ENCODE data around the gene SERGEF.
A peak's percentile ranks its signal among the peaks of the same experiment; 100 is the strongest.

The SERGEF gene

GRCh38 chr11:18012906-18013781 is at the start of gene SERGEF:
SERGEF (minus strand) TSS chr11:18013047; CDS start chr11:18013010, 37 bp downstream.
- Histone ChIP-seq H4K20me1 (peaks cover 25% of the 10 kb centered on the region), H3K9ac (peak within 1 kb of the TSS; percentile 78), H3K27me3 (no peaks in the 10 kb centered on the region), H3K4me2 (peak within 1 kb of the TSS; percentile 89), H3K4me3 (peak within 1 kb of the TSS; percentile 74), H3K36me3 (no peaks in the 10 kb centered on the region; the same call in 1 of the 2 replicates), H3K4me1 (peaks cover 24% of the 10 kb centered on the region), H3K27ac (peak within 1 kb of the TSS; percentile 78), H3K9me3 (no peaks in the 10 kb centered on the region)
- no peak for TF ChIP-seq Cebpa-rat (IDR thresholded peaks at IDR 0.05)

GRCh38 chr11:18061351-18061750 is 48.5 kb upstream of the SERGEF start:
- H3K4me1 ChIP-seq, result no peaks in the 10 kb centered on the region
- no peak overlapping the region for H3K4me3 ChIP-seq
- H3K36me3 ChIP-seq, result 0 out of 2 replicates have a peak, but pooled peaks cover 6% of the 10 kb centered on the region
- H3K9me3 ChIP-seq, result no peaks in the 10 kb centered on the region
- H3K27ac ChIP-seq, result no peak overlapping the region
- no peak overlapping the region for H3K4me2 ChIP-seq
- no peaks in the 10 kb centered on the region for H3K27me3 ChIP-seq
- H4K20me1 ChIP-seq, result no peaks in the 10 kb centered on the region
- no peak overlapping the region for H3K9ac ChIP-seq
- TF ChIP-seq Cebpa-rat (IDR thresholded peaks at IDR 0.05), result no peak

- H3K27me3 ChIP-seq, result no peaks in the 10 kb centered on the region
- no peaks in the 10 kb centered on the region for H3K36me3 ChIP-seq
- no peak overlapping the region for H3K9ac ChIP-seq
- H4K20me1 ChIP-seq, result no peaks in the 10 kb centered on the region
- H3K9me3 ChIP-seq, result no peaks in the 10 kb centered on the region
- TF ChIP-seq Cebpa-rat (IDR thresholded peaks at IDR 0.05), result no peak
- H3K4me3 ChIP-seq, result no peak overlapping the region
- no peaks in the 10 kb centered on the region for H3K4me1 ChIP-seq
- H3K4me2 ChIP-seq, result no peak overlapping the region
- H3K27ac ChIP-seq, result no peak overlapping the region
Measured at GRCh38 chr11:18056561-18057181, 43.8 kb upstream of the SERGEF start.

GRCh38 chr11:18054511-18055103 is 41.8 kb upstream of the SERGEF start:
- no peaks in the 10 kb centered on the region for H3K4me1 ChIP-seq
- H3K27ac ChIP-seq, result no peak overlapping the region
- no peaks in the 10 kb centered on the region for H3K27me3 ChIP-seq
- no peaks in the 10 kb centered on the region for H4K20me1 ChIP-seq
- no peaks in the 10 kb centered on the region for H3K36me3 ChIP-seq
- no peak for TF ChIP-seq Cebpa-rat (IDR thresholded peaks at IDR 0.05)
- H3K4me2 ChIP-seq, result no peak overlapping the region
- H3K4me3 ChIP-seq, result no peak overlapping the region
- no peaks in the 10 kb centered on the region for H3K9me3 ChIP-seq
- no peak overlapping the region for H3K9ac ChIP-seq

- Histone ChIP-seq H3K9me3 (no peaks in the 10 kb centered on the region), H3K9ac (no peak overlapping the region), H3K27ac (no peak overlapping the region), H3K4me3 (no peak overlapping the region), H3K4me2 (no peak overlapping the region), H3K36me3 (no peaks in the 10 kb centered on the region), H3K4me1 (no peaks in the 10 kb centered on the region), H4K20me1 (no peaks in the 10 kb centered on the region), H3K27me3 (no peaks in the 10 kb centered on the region)
- no peak for TF ChIP-seq Cebpa-rat (IDR thresholded peaks at IDR 0.05)
Measured at GRCh38 chr11:18050848-18051247, 38.0 kb upstream of the SERGEF start.

- Histone ChIP-seq H3K36me3 (no peaks in the 10 kb centered on the region), H3K9me3 (no peaks in the 10 kb centered on the region), H3K9ac (no peak within 1 kb of the TSS), H3K4me3 (no peak within 1 kb of the TSS), H3K4me1 (no peaks in the 10 kb centered on the region), H3K4me2 (no peak within 1 kb of the TSS), H4K20me1 (no peaks in the 10 kb centered on the region), H3K27me3 (no peaks in the 10 kb centered on the region), H3K27ac (no peak within 1 kb of the TSS)
- TF ChIP-seq Cebpa-rat (IDR thresholded peaks at IDR 0.05), result no peak
Measured at GRCh38 chr11:18046116-18046777, 33.4 kb upstream of the SERGEF start, which contains the start of gene TPH1. TPH1 (minus strand) TSS chr11:18046269; CDS start chr11:18040762, 5,507 bp downstream.

- Histone ChIP-seq H3K4me2 (no peak overlapping the region), H3K36me3 (no peaks in the 10 kb centered on the region), H3K4me1 (no peaks in the 10 kb centered on the region), H3K9me3 (no peaks in the 10 kb centered on the region), H3K9ac (no peak overlapping the region), H3K27me3 (no peaks in the 10 kb centered on the region), H3K27ac (no peak overlapping the region), H4K20me1 (no peaks in the 10 kb centered on the region), H3K4me3 (no peak overlapping the region)
- TF ChIP-seq Cebpa-rat (IDR thresholded peaks at IDR 0.05), result no peak
Measured at GRCh38 chr11:18036456-18036855, 23.6 kb upstream of the SERGEF start.

- TF ChIP-seq Cebpa-rat (IDR thresholded peaks at IDR 0.05), result no peak
- H4K20me1 ChIP-seq, result no peaks in the 10 kb centered on the region
- H3K4me3 ChIP-seq, result no peak overlapping the region
- H3K36me3 ChIP-seq, result no peaks in the 10 kb centered on the region
- no peaks in the 10 kb centered on the region for H3K9me3 ChIP-seq
- H3K27ac ChIP-seq, result no peak overlapping the region
- no peak overlapping the region for H3K4me2 ChIP-seq
- no peaks in the 10 kb centered on the region for H3K27me3 ChIP-seq
- H3K9ac ChIP-seq, result no peak overlapping the region
- H3K4me1 ChIP-seq, result no peaks in the 10 kb centered on the region
Measured at GRCh38 chr11:18027475-18027874, 14.6 kb upstream of the SERGEF start.

- Histone ChIP-seq H4K20me1 (no peaks in the 10 kb centered on the region), H3K27me3 (no peaks in the 10 kb centered on the region), H3K4me1 (no peaks in the 10 kb centered on the region), H3K9me3 (no peaks in the 10 kb centered on the region), H3K36me3 (no peaks in the 10 kb centered on the region), H3K4me2 (no peak overlapping the region), H3K4me3 (no peak overlapping the region), H3K27ac (no peak overlapping the region), H3K9ac (no peak overlapping the region)
- TF ChIP-seq Cebpa-rat (IDR thresholded peaks at IDR 0.05), result no peak
Measured at GRCh38 chr11:18022419-18022818, 9.6 kb upstream of the SERGEF start.

Measured in BLaER1 (cell line).